ENCODE data around the gene GLRX2. TPM values are rescaled to one million over a fixed set of nuclear protein-coding genes. Genes with fewer than 3 reads are reported as not detected.

The GLRX2 gene
- total RNA-seq, 2 donors from 2014 or later: 1.3 to 2.6 TPM

- Histone ChIP-seq H3K27ac (no peak overlapping the region), H3K9me3 (no peaks in the 10 kb centered on the region), H3K36me3 (replicated peaks in 1 of 2; ENCODE audit: insufficient read depth in 1 of 2, low read depth in 2 of 2) (peaks cover 0 to 8% of the 10 kb centered on the region in 2 donors), H3K4me1 (no peaks in the 10 kb centered on the region), H3K4me3 (no peak overlapping the region), H3K27me3 (no peaks in the 10 kb centered on the region)
- DNase-seq: no peak
- no peak for ATAC-seq
- WGBS, 2 donors: 64 to 75% methylated on average over 2 of the region's 2 CpGs
- TF ChIP-seq, protein P1, sequence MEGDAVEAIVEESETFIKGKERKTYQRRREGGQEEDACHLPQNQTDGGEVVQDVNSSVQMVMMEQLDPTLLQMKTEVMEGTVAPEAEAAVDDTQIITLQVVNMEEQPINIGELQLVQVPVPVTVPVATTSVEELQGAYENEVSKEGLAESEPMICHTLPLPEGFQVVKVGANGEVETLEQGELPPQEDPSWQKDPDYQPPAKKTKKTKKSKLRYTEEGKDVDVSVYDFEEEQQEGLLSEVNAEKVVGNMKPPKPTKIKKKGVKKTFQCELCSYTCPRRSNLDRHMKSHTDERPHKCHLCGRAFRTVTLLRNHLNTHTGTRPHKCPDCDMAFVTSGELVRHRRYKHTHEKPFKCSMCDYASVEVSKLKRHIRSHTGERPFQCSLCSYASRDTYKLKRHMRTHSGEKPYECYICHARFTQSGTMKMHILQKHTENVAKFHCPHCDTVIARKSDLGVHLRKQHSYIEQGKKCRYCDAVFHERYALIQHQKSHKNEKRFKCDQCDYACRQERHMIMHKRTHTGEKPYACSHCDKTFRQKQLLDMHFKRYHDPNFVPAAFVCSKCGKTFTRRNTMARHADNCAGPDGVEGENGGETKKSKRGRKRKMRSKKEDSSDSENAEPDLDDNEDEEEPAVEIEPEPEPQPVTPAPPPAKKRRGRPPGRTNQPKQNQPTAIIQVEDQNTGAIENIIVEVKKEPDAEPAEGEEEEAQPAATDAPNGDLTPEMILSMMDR (IDR thresholded peaks at IDR 0.05): no peak
- TF ChIP-seq POLR2A (IDR thresholded peaks at IDR 0.05): no peak
- intact Hi-C loops (cut with DNase I): no loop called here
Measured at GRCh38 chr1:193142409-193142808, 37.2 kb upstream of the GLRX2 start.

- H3K4me3 ChIP-seq: no peak overlapping the region
- no peak for ATAC-seq
- H3K36me3 ChIP-seq (replicated peaks in 1 of 2; ENCODE audit: insufficient read depth in 1 of 2, low read depth in 2 of 2): peaks cover 0 to 8% of the 10 kb centered on the region in 2 donors
Measured at GRCh38 chr1:193141804-193142203, 36.6 kb upstream of the GLRX2 start.

DNA sequence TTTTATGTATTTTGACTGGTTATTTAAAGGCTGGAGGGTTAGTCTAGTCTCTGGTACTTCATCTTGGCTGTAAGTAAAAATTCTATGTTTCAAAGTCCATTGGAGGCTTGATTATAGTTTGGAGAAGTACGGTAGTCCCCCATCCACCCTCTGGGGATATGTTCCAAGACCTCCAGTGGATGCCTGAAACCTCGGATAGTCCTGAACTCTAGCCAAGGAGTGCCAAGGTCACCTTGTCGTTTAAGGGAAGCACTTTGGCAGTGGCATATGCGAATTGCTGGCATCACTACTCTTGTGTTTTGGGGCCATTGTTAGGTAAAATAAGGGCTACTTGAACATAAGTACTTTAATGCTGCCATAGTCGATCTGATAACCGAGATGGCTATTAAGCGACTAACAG, 35.0 kb upstream of the GLRX2 start:
- peaks cover 0 to 8% of the 10 kb centered on the region in 2 donors for H3K36me3 ChIP-seq (replicated peaks in 1 of 2; ENCODE audit: insufficient read depth in 1 of 2, low read depth in 2 of 2)
- WGBS, 2 donors: 60 to 65% methylated on average over 7 of the region's 7 CpGs
- H3K27ac ChIP-seq: no peak overlapping the region
- TF ChIP-seq, protein P1 (IDR thresholded peaks at IDR 0.05): no peak
- no peak for TF ChIP-seq POLR2A (IDR thresholded peaks at IDR 0.05)
- no peak for ATAC-seq
- DNase-seq: no peak
- intact Hi-C loops (cut with DNase I): no loop called here
- no peaks in the 10 kb centered on the region for H3K9me3 ChIP-seq
- no peak overlapping the region for H3K4me3 ChIP-seq
- H3K4me1 ChIP-seq: no peaks in the 10 kb centered on the region
- no peaks in the 10 kb centered on the region for H3K27me3 ChIP-seq

More at GRCh38 chr1:193141804-193142203, 36.6 kb upstream of the GLRX2 start:
- no peak for DNase-seq
- TF ChIP-seq, protein P1 (IDR thresholded peaks at IDR 0.05): no peak
- no peak for TF ChIP-seq POLR2A (IDR thresholded peaks at IDR 0.05)
- 72 to 79% methylated on average over 3 of the region's 3 CpGs for WGBS, 2 donors
- H3K9me3 ChIP-seq: no peaks in the 10 kb centered on the region
- no peaks in the 10 kb centered on the region for H3K4me1 ChIP-seq
- H3K27me3 ChIP-seq: no peaks in the 10 kb centered on the region
- intact Hi-C loops (cut with DNase I): no loop called here
- H3K27ac ChIP-seq: no peak overlapping the region

GRCh38 chr1:193131266-193131860, 26.1 kb upstream of the GLRX2 start:
- no peaks in the 10 kb centered on the region for H3K9me3 ChIP-seq
- WGBS, 2 donors: 98 to 100% methylated on average over 2 of the region's 2 CpGs
- ATAC-seq (no peak), DNase-seq (no peak)
- no peaks in the 10 kb centered on the region for H3K4me1 ChIP-seq
- intact Hi-C loops (cut with DNase I): no loop called here
- no peak overlapping the region for H3K27ac ChIP-seq
- TF ChIP-seq POLR2A (IDR thresholded peaks at IDR 0.05): no peak
- TF ChIP-seq, protein P1 (IDR thresholded peaks at IDR 0.05): no peak
- H3K4me3 ChIP-seq: no peak overlapping the region
- no peaks in the 10 kb centered on the region for H3K27me3 ChIP-seq
- H3K36me3 ChIP-seq (replicated peaks in 1 of 2; ENCODE audit: insufficient read depth in 1 of 2, low read depth in 2 of 2): peaks cover 4 to 9% of the 10 kb centered on the region in 2 donors

- Histone ChIP-seq H3K36me3 (replicated peaks in 1 of 2; ENCODE audit: insufficient read depth in 1 of 2, low read depth in 2 of 2) (peaks cover 4% of the 10 kb centered on the region in 2 donors), H3K27me3 (no peaks in the 10 kb centered on the region), H3K4me3 (no peak overlapping the region), H3K9me3 (no peaks in the 10 kb centered on the region), H3K4me1 (peaks cover 28% of the 10 kb centered on the region), H3K27ac (no peak overlapping the region)
- ATAC-seq: no peak
- no peak for TF ChIP-seq POLR2A (IDR thresholded peaks at IDR 0.05)
- TF ChIP-seq, protein P1 (IDR thresholded peaks at IDR 0.05): no peak
- DNase-seq: no peak
- intact Hi-C loops (cut with DNase I): no loop called here
- 84 to 91% methylated on average over 6 of the region's 6 CpGs for WGBS, 2 donors
Measured at GRCh38 chr1:193125369-193125768, 20.2 kb upstream of the GLRX2 start.

Data from body of pancreas (tissue), 4 donors.